HG03521 (cell line): ENCODE results near the gene SLC29A4.
"Not testable (repeated sequence)": the region's sequence is repeated elsewhere in the genome, so short reads cannot be mapped to it uniquely, and the experiment has no call there.

Source experiments
- ATAC-seq: cut with Tn5 transposase; IDR thresholded peaks from one replicate; pipeline ENCODE4 v1.9.1; 2021; ENCODE audit warnings: mild to moderate bottlenecking, moderate library complexity; ENCODE audit not compliant: unreplicated experiment

SLC29A4 gene, protein sequence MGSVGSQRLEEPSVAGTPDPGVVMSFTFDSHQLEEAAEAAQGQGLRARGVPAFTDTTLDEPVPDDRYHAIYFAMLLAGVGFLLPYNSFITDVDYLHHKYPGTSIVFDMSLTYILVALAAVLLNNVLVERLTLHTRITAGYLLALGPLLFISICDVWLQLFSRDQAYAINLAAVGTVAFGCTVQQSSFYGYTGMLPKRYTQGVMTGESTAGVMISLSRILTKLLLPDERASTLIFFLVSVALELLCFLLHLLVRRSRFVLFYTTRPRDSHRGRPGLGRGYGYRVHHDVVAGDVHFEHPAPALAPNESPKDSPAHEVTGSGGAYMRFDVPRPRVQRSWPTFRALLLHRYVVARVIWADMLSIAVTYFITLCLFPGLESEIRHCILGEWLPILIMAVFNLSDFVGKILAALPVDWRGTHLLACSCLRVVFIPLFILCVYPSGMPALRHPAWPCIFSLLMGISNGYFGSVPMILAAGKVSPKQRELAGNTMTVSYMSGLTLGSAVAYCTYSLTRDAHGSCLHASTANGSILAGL

GRCh38 chr7:5282543-5283316, at the start of gene SLC29A4:
Gene SLC29A4 (plus strand): TSS chr7:5282943. CDS start chr7:5287817, 4,874 bp downstream.
- ATAC-seq: peak; percentile 50

DNA sequence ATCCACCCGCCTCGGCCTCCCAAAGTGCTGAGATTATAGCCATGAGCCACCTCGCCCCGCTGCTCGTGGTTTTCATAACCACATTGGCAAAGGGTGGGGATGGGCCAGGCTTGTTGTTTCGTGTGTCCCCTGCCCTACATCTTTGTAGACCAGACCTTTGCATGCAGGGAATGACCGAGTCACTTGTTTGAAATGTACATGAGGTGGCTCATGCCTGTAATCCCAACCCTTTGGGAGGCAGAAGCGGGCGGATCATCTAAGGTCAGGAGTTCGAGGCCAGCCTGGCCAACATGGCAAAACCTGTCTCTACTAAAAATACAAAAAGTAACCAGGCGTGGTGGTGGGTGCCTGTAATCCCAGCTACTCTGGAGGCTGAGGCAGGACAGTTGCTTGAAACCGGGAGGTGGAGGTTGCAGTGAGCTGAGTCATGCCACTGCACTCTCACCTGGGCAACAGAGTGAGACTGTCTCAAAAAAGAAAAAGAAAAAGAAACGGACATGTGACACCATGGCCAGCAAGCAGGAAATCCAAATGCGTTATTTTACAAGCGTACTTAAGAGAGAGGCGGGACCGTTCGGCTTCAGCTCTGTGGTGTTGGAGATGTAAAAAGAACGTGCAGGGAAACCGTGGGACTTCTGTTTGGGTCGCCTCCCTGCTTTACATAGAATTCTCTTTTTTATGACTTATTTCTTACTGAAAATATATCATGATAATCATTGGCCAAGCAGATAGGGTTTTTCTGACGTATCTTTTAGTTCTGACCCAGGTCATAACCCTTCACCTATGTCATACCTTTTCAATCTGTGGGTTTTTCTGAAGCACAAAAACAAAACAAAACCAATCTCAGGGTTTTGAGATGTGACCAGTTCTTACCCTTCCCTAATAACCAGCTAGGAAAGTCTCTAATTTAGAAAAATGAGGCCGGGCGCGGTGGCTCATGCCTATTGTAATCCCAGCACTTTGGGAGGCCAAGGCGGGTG, 47.6 kb upstream of the SLC29A4 start:
- no peak for ATAC-seq

DNA sequence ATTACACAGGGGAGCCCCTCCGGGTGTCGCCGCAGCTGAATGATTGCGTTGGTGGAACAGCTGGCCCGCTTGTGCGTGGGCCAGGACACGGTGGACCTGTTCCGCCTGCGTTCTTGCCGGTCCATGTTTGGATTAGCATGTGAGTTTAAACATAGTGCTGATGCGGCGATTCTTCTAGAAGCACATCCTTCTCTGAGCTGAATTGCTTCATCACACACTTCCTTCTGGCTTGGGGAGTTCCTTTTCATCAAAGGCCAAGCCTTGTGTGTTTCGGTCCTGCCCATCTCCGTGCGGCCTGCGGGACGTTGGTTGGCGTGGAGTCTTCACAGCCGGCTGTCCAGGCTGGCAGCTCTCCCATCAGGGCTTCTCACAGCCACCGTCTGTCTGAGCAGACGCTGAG, 45.5 kb upstream of the SLC29A4 start:
- ATAC-seq: no peak

DNA sequence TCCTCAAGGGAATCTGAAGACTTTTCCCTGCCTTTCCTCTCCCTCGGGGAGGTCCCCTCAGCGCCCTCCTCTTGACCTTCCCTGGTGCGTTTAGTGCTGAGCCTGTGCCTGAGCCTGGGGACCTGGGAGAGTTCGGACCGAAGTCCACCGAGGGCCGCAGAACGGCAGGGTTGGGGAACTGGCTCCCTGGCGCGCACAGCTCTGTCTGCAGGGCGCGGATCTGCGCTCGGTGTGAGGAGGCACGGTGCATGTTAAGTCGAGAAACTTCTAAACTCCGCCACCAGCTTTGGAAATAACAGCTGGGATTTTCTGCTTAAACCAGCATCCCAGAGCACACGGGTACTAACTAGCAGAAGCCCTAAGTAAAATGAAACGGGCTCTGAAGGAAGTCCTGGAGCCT, 44.2 kb upstream of the SLC29A4 start:
- ATAC-seq: no peak

DNA sequence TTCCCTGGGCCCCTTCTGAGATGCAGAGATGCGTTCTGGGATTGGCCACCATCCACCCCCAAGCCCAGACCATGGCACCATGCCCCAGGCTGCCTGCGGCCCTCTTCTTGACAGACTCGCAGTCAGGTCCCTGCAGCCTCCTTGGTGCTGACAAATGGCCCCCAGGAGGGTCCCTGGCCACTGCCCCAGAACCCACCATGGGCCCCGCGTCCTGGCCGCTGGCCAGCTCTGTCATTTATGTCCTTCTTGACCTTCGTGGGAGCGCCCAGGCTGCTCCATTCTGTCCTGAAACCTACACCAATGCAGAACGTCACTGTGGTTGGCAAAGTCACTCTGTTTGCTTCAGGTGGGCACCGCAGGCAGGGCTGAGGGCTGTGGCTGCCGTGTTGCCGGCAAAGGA, 39.5 kb upstream of the SLC29A4 start:
- ATAC-seq: no peak

DNA sequence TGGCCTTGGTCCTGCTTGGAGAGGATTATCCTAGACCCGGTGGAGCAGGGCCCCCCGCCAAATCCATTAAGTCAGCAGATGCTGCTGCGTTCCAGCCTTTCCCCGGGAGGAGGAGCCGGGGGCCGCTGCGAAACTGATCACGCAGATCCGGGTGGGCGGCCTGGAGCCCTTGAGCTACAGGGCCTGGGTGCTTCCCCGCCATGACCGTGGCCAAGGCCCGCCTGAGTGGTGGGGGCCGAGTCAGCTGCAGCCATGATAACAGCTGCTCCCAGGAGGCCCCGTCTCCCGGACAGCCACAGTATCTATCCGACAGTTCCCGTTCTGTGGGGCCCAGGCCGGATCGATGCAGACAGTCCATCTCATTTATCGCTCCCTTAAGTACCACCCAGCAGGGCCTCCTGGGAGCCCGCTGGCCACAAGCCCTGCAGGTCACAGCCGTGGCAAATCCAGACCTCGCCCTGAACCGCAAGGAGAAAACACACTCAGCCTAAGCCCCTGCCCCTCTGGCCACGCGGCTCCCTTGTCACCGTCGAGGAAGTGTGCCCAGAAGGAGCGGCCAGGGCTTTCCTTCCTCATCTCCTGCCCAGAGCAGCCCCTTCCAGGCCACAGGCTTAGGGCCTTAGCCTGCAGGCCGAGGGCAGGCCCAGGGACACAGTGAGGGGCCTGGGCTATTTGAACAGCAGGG, 34.4 kb upstream of the SLC29A4 start:
- no peak for ATAC-seq

GRCh38 chr7:5250787-5251186, 32.0 kb upstream of the SLC29A4 start:
- ATAC-seq: not testable (repeated sequence)

- ATAC-seq: not testable (repeated sequence)
Measured at GRCh38 chr7:5253529-5253928, 29.2 kb upstream of the SLC29A4 start.

GRCh38 chr7:5254371-5254770, 28.4 kb upstream of the SLC29A4 start:
- not testable (repeated sequence) for ATAC-seq

- ATAC-seq: no peak
Measured at GRCh38 chr7:5255832-5256231, 26.9 kb upstream of the SLC29A4 start.

GRCh38 chr7:5260530-5261068, 22.1 kb upstream of the SLC29A4 start:
- not testable (repeated sequence) for ATAC-seq

DNA sequence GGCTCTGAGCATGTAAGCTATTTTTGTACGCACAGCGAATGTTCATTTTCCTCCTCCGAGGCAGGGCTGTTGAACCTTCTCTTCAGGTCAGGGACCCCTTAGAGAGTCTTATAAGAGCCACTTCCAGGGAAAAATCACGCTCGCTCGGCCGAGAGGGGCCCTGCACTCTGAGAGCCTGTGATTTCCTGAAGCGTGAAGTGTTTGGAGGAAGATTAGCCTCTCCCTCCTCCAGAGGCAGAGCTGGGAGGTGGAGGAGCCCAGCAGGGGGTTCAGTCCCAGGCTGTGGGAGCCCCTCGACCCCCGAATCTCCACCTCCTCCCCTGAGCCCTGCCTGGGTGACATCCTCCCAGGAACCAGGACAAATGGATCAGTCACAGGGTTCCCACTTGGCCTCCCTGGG, 19.7 kb upstream of the SLC29A4 start:
- ATAC-seq: not testable (repeated sequence)

- ATAC-seq: no peak
Measured at GRCh38 chr7:5265320-5266190, 17.2 kb upstream of the SLC29A4 start.

DNA sequence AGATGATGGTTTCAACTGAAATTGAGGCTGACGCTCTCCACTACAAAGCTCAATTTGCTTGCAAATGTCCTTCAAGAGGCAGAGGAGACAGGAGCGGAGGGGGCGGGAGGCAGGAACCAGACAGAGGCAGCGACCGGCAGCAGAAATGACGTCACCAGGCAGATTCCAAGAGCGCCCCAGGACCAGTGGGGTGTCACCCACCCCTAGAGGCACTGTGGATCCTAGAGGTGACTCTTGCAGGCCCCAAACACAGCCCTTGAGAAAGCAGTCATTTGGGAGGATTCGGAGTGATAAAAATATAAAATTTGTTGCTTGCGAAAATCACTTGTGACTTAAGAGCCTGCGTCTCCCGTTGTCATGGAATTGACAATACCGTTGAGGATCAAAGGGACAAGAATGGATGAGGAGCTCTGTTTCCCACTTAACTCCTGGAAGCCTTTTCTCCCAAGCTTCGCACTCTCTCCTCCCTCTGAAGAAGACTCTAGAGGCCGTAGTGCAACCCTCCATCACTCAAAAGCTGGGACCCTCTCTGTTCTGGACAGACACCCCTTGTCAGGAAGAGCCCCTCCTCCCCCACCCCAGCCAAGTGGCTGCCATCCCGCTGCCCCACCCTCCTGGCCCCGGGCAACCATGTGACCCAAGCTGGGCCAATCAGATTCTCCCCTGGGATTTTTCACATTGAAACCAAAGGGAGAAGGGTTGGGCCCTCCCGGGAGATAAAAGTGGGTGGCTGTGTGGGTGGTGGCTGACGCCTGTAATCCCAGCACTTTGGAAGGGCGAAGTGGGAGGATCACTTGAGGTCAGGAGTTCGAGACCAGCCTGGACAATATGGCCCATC, 16.3 kb upstream of the SLC29A4 start:
- no peak for ATAC-seq

DNA sequence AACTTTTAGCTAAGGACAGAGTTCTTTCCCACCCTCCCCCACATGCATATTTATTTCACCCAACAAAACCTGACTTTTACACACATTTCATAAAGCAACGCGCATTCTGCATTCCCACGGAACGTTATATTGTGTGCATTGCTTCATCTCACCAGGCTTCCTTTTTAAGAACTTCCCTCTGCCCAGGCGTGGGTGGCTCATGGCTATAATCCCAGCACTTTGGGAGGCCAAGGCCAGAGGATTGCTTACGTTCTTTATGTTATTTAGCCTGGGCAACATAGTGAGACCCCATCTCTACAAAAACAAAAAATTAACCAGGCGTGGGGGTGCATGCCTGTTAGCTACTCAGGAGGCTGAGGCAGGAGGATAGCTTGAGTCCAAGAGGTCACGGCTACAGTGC, 14.9 kb upstream of the SLC29A4 start:
- ATAC-seq: not testable (repeated sequence)

- ATAC-seq: not testable (repeated sequence)
Measured at GRCh38 chr7:5269992-5270657, 12.6 kb upstream of the SLC29A4 start.

DNA sequence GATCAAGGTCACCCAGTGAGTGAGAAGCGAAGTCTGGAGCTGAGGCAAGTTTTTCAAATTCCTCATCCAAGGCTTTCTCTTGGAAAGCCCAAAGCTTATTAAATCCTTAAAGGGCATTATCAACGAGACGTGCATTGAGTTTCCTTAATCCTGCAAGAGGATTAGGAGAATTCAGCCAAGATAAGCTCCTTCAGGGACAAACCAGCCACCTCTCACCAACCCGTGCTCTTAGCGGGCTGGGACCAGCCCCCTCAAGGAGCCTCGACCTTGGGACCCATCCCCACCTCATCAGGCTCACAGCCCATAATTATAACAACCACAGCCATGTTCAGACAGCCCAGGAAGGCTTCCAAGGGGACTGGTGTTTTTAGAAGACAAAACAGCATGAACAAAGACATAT, 12.0 kb upstream of the SLC29A4 start:
- ATAC-seq: no peak
